Inferior parietal cortex (tissue), 1 donor: ENCODE data around the gene SP7.
"Not testable (repeated sequence)": the region's sequence is repeated elsewhere in the genome, so short reads cannot be mapped to it uniquely, and the experiment has no call there.

Source experiments
- DNase-seq: peaks from one replicate; pipeline ENCODE4 v3.0.0-alpha.2; 2016; ENCODE audit errors: extremely low spot score

The SP7 gene

DNA sequence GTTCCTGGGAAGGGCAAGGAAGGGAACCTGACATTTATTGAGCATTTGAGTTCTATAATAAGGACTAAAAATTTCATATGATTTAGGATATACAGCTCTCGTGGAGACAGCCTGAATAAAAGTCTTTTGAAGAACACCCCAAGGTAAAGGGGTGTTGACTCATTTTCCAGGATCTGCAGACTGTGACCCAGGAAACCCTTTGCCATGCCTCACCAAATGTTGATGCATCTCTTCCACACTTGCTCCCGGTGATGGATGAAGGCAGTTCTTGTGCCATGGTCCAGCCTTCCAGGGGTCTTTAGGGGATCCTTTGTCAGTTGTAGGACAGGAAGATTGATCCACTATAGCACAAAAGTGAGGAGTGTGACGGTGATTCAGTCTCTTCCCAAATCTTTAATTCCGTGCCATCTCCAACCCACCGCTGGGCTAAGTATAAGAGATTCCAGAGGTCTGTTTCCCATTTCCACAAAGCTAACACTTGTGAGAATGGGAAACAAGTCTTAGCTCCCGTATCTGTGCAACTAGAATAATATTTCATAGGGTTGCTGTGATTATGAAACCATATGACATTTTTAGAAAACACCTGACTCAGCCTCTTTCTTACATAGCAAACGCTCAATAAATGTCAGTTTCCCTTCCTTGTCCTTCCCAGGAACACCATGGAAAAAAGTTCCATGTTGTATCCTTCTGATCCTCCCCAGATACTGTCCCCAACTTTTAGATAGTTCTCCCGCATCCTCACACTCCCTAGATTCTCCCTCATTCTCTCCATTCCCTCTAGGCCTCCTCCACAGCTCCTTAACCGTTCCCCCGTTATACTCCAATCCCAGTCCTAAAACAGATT is 15.6 kb downstream of the SP7 start:
- peak; percentile 27 for DNase-seq

DNA sequence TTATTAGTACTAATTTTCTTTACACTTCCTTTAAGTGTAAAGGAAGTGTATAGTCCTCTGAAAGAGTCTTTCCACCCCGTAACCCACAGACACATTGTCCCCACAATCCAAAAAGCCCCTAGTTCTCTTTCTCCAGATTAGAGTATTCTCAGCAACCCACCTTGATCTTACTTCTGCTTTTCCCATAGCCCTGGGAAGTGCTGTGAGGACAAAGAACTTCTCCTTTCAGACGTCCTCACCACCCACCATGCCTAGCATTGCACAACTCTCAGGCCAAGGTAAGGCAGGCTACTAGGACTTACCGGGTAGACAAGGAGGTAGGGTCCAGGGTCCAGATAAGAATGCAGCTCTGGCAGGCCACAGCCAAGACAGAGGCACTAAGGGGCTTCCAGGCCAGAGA is 22.2 kb downstream of the SP7 start:
- no peak for DNase-seq

- DNase-seq, result no peak
These were observed 27.9 kb downstream of the SP7 start for GRCh38 chr12:53308276-53308675.

GRCh38 chr12:53306826-53307225 is 29.3 kb downstream of the SP7 start:
- no peak for DNase-seq

GRCh38 chr12:53302903-53303302 is 33.3 kb downstream of the SP7 start:
- no peak for DNase-seq

- DNase-seq, result no peak
These were observed 36.0 kb downstream of the SP7 start for GRCh38 chr12:53300187-53300586.

DNA sequence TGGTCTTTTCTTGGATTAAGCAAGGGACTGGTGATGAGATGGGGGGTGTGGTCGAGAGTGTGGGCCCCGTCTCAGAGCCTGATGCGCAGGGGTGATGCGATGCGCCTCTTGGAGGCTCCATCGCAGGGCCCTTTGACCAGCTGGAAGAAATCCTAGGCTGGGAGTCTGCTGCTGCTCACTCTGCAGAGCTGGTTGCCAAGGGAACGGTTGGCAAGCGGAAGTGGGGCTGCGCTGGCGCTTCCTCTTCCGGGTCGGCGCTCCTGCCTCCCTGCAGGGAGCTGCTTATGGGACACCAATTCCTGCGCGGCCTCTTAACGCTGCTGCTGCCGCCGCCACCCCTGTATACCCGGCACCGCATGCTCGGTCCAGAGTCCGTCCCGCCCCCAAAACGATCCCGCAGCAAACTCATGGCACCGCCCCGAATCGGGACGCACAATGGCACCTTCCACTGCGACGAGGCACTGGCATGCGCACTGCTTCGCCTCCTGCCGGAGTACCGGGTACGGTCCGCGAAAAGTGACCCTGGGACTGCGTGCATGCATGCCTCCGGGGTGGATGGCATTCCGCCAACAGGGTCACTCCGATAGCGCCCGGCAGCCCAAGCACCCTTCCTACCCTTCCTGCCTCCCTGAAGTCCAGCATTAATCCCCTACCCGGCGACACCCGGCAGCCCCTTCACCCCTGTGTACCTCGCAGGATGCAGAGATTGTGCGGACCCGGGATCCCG is 36.5 kb downstream of the SP7 start, which contains the start of gene MYG1:
TSS of gene MYG1 (plus strand) at position 242 of the 727 bp plus-strand sequence. CDS start at position 285, 43 bp downstream.
- DNase-seq, result peak; percentile 90

DNA sequence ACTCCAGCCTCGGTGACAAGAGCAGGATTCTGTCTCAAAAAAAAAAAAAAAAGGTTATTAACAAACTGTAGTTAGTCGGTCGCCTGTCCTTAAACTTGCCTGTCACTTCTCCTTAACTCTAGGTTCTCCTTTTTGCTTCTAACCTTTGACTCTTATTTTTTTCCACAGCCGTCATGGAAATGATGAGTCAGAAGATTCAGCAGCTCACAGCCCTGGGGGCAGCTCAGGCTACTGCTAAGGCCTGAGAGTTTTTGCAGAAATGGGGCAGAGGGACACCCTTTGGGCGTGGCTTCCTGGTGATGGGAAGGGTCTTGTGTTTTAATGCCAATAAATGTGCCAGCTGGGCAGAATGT is 37.1 kb downstream of the SP7 start:
- DNase-seq, result peak; percentile 20

GRCh38 chr12:53298164-53298563 is 38.0 kb downstream of the SP7 start:
- no peak for DNase-seq

DNA sequence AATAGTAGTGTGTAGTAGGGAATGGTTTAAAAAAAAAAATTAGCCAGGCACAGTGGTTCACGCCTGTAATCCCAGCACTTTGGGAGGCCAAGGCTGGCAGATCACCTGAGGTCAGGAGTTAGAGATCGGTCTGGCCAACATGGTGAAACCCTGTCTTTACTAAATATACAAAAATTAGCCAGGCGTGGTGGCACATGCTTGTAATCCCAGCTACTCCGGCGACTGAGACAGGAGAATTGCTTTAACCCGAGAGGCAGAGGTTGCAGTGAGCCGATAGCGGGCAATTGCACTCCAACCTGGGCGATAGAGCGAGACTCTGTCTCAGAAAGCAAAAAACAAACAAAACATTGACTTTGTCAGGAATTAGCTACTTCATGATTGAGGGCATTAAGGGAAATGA is 39.0 kb downstream of the SP7 start:
- DNase-seq, result not testable (repeated sequence)

DNA sequence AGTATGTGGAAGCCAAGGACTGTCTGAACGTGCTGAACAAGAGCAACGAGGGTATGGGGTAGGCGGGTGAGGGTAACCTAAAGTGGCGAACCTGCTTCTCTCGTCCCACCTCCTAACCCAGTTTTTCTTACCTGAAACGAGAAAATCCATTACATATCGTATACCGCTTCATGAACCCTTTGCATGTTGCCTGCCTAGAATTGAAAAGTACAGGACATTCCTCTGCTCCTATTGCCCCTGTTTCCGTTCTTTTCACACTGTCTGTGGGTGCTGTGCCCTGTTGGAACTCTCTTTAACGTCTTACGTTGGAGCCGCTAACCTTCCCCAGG is 40.3 kb downstream of the SP7 start:
- DNase-seq, result no peak

DNA sequence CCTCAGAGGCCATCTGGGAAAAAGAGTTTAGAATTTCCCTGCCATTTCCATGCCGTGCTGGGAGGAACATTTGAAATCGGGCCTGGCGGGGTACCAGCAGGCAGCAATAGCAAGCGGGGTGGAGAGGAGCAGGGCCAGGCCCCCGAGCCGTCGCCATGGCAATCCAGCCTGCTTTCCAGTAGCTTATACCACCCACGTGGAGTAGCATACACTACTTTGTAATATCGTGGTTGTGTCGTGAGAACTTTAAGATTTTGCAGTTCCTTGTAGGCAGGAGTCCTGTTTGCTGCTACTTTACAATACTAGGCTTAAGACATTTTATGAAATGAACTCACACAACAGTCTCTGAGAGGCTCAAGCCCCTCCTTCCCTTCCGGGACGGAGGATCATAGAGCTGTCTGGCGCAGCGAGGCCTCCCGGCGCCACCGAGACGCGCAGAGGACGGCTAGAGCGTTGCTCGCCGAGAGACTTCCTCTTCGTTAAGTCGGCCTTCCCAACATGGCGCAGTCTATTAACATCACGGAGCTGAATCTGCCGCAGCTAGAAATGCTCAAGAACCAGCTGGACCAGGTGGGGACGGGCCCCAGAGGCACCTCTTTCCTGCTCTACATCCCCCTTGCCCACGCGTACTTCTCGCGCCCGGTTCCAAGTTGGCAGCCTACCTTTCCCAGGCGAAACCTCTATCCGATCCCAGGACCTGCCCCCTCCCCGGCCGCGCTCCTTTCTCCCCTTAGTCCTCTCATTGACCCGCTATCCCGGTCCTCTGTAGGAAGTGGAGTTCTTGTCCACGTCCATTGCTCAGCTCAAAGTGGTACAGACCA is 40.9 kb downstream of the SP7 start, which contains the start of gene PFDN5:
TSS of gene PFDN5 (plus strand) at position 473 of the 821 bp plus-strand sequence. CDS start at position 499, 26 bp downstream.
- peak; percentile 91 for DNase-seq

- no peak for DNase-seq
These were observed 43.7 kb downstream of the SP7 start for GRCh38 chr12:53292426-53292825.

GRCh38 chr12:53290661-53291060 is 45.5 kb downstream of the SP7 start:
- no peak for DNase-seq

DNA sequence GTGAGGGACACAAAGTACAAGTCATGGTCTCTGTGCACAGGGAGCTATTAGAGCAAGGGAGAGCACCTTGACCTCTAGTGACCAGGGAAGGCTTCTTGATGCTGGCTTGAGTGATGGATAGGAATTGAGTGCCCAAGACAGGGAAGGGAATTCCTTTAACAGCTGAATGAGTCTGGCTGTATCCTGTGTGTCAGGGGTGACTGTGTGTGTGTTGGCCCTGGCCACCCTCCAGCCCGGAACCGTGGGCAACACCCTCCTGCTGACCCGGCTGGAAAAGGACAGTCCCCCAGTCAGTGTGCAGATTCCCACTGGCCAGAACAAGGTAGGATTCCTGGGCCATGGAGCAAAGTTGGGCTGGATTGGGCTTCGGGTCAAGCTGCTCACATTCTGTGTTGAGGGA is 46.3 kb downstream of the SP7 start:
- DNase-seq, result no peak

DNA sequence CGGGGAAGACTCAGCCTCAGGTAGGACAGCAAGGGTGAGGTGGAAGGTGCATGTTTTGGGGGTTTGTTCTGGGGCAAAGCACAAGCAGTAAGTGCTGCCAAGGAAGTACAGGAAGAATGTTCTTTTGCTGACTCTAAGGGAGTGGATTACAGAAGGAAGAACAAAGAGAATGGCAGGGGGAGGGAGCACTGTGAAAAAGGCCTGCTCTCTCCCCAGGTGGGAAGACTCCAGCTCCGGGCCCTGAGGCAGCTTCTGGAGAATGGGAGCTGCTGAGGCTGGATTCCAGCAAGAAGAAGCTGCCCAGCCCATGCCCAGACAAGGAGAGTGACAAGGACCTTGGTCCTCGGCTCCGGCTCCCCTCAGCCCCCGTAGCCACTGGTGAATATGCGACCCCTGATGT is 47.8 kb downstream of the SP7 start:
- DNase-seq, result no peak

DNA sequence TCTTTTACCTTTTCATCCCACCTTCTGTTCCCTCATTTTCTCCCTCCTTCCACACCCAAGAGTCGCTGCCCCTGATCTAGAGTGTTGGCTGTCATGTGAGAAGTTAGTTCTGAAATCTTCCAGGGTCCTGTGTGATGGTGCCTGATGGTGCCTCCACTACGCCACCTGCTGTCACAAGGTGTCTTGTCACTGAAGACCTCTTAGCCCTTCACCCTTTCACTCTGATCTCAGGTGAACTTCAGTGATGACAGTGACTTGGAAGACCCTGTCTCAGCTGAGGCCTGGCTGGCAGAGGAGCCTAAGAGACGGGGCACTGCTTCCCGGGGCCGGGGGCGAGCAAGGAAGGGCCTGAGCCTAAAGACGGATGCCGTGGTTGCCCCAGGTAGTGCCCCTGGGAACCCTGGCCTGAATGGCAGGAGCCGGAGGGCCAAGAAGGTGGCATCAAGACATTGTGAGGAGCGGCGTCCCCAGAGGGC is 48.4 kb downstream of the SP7 start:
- DNase-seq, result peak; percentile 59

- no peak for DNase-seq
These were observed 49.7 kb downstream of the SP7 start for GRCh38 chr12:53286448-53286847.

GRCh38 chr12:53279888-53280498 is 56.2 kb downstream of the SP7 start:
- no peak for DNase-seq

GRCh38 chr12:53279283-53279869 is 56.8 kb downstream of the SP7 start:
- no peak for DNase-seq

DNA sequence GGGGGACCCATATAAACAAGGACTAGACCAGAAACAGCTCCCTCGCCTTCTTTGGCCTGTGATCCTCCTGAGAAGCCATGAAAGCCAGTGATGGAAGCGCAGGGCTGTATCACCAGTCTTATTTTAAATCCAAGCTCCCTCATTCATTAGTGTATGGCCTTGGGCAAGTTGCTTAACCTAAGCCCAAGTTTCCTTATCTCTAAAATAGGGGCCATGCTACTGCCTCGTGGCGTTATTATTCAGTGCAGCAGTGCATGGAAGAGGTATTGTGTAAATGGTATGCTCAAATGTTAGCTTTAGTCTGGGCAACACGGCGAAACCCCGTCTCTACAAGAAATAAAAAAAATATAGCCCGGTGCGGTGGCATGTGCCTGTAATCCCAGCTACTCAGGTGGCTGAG is 58.2 kb downstream of the SP7 start:
- no peak for DNase-seq
